H1 (cell line): ENCODE measurements around the gene NDUFS8. TPM values are rescaled to one million over a fixed set of nuclear protein-coding genes. Genes with fewer than 3 reads are reported as not detected.

Experiments
- CTCF ChIA-PET: fragments of 300-600 bp; sonication (Branson Sonifier 250); formaldehyde crosslinking; loops from one replicate; lab custom pipeline; 2021; ENCODE audit not compliant: partially characterized antibody; lab: Charles Lee
- POLR2A ChIA-PET: fragments of 300-600 bp; sonication (Branson Sonifier 250); formaldehyde crosslinking; loops from one replicate; lab custom pipeline; 2021; ENCODE audit warnings: inconsistent platforms; ENCODE audit not compliant: partially characterized antibody; lab: Charles Lee
- DNase-seq, 2 experiments: peaks; one replicate each; pipeline versions ENCODE4 v3.0.0 to v3.0.0-alpha.2; 2010 to 2022; ENCODE audit warnings: low spot score in 2 of 2, low read depth in 1 of 2, mixed read lengths in 1 of 2
- FAIRE-seq: peaks from 2 replicates; lab custom pipeline; 2011; peaks lifted over from hg19 to GRCh38; lab: Jason Lieb, UNC
- H2AFZ ChIP-seq: 2 replicates; pipeline ENCODE4 v1.8.1; 2012; ENCODE audit warnings: low read length, inconsistent platforms
- H2AK5ac ChIP-seq: 2 replicates; pipeline ENCODE4 v1.6.1; 2013; ENCODE audit warnings: low read depth, low read length
- H2BK120ac ChIP-seq: replicated peaks from 2 replicates; pipeline ENCODE3; 2013; ENCODE audit warnings: low read depth, low read length, inconsistent platforms
- H2BK12ac ChIP-seq: 2 replicates; pipeline ENCODE4 v1.6.1; 2013; ENCODE audit warnings: low read depth, low read length
- H2BK15ac ChIP-seq: 2 replicates; pipeline ENCODE4 v1.6.1; 2013; ENCODE audit warnings: low read length
- H2BK20ac ChIP-seq: 2 replicates; pipeline ENCODE4 v1.6.1; 2013; ENCODE audit warnings: low read length
- H2BK5ac ChIP-seq: 2 replicates; pipeline ENCODE4 v1.6.1; 2013; ENCODE audit warnings: low read depth, low read length
- H3K14ac ChIP-seq: 2 replicates; pipeline ENCODE4 v1.6.1; 2013; ENCODE audit warnings: inconsistent platforms; ENCODE audit not compliant: insufficient read length
- H3K18ac ChIP-seq: 2 replicates; pipeline ENCODE4 v1.6.1; 2013; ENCODE audit warnings: low read length; ENCODE audit errors: extremely low read depth
- H3K23ac ChIP-seq: 2 replicates; pipeline ENCODE4 v1.6.1; 2013; ENCODE audit warnings: inconsistent platforms; ENCODE audit not compliant: insufficient read length
- H3K23me2 ChIP-seq: 2 replicates; pipeline ENCODE4 v1.6.1; 2013; ENCODE audit warnings: low read depth, low read length
- H3K27ac ChIP-seq: 2 replicates; pipeline ENCODE4 v1.6.1; 2011; ENCODE audit warnings: low read depth, low read length, inconsistent platforms
- H3K27me3 ChIP-seq, 4 experiments: replicated peaks in 1 of 4; 1 replicate in 1 of 4; 2 replicates in 3 of 4; pipeline versions ENCODE4 v1.6.1 to v1.8.1; 2011 to 2013; ENCODE audit warnings: low read length in 3 of 4, mild to moderate bottlenecking in 3 of 4, inconsistent platforms in 2 of 4, mixed read lengths in 2 of 4, moderate library complexity in 1 of 4; ENCODE audit not compliant: control insufficient read depth in 3 of 4, insufficient read depth in 3 of 4; ENCODE audit errors: extremely low read depth in 1 of 4
- H3K36me3 ChIP-seq, 4 experiments: 2 replicates each; pipeline versions ENCODE4 v1.6.1 to v1.8.1; 2011 to 2013; ENCODE audit warnings: mild to moderate bottlenecking in 4 of 4, low read length in 3 of 4, moderate library complexity in 2 of 4, control low read depth in 1 of 4, inconsistent platforms in 1 of 4; ENCODE audit not compliant: insufficient read depth in 4 of 4, control insufficient read depth in 2 of 4
- H3K4ac ChIP-seq: replicated peaks from 2 replicates; pipeline ENCODE3; 2013; ENCODE audit warnings: low read length, low read depth, mixed read lengths, inconsistent platforms; ENCODE audit not compliant: insufficient read length
- H3K4me1 ChIP-seq, 4 experiments: replicated peaks in 1 of 4; 1 replicate in 1 of 4; 2 replicates in 3 of 4; pipeline versions ENCODE4 v1.6.1 to v1.8.1; 2011 to 2013; ENCODE audit warnings: low read length in 3 of 4, inconsistent platforms in 2 of 4, mixed read lengths in 1 of 4; ENCODE audit not compliant: insufficient read depth in 4 of 4, control insufficient read depth in 3 of 4
- H3K4me2 ChIP-seq, 2 experiments: 2 replicates each; pipeline versions ENCODE4 v1.6.1 to v1.8.1; 2011 to 2013; ENCODE audit warnings: low read depth in 2 of 2, low read length in 2 of 2, control low read depth in 1 of 2, inconsistent platforms in 1 of 2, mild to moderate bottlenecking in 1 of 2; ENCODE audit not compliant: insufficient read depth in 1 of 2
- H3K4me3 ChIP-seq, 4 experiments: fragments of 200-600, 300-600 bp in 1 of 4; sonication (generic), shearing (Covaris generic), sonication (Bioruptor Twin) in 1 of 4; 2 replicates each; pipeline versions ENCODE4 v1.5.1 to v1.8.1; 2011 to 2016; ENCODE audit warnings: low read length in 4 of 4, low read depth in 3 of 4, control low read depth in 2 of 4, inconsistent platforms in 2 of 4, mild to moderate bottlenecking in 2 of 4, mixed read lengths in 1 of 4, moderate library complexity in 1 of 4; ENCODE audit not compliant: insufficient read depth in 2 of 4; ENCODE audit errors: extremely low read depth in 1 of 4
- H3K56ac ChIP-seq: replicated peaks from 2 replicates; pipeline ENCODE3; 2013; ENCODE audit warnings: low read depth, mild to moderate bottlenecking, mixed read lengths, low read length, inconsistent platforms; ENCODE audit not compliant: insufficient read length
- H3K79me1 ChIP-seq: 2 replicates; pipeline ENCODE4 v1.6.1; 2013; ENCODE audit warnings: low read depth, low read length, control low read depth
- H3K79me2 ChIP-seq, 2 experiments: 2 replicates each; pipeline versions ENCODE4 v1.6.1 to v1.8.1; 2012 to 2013; ENCODE audit warnings: low read length in 2 of 2, mild to moderate bottlenecking in 2 of 2, inconsistent platforms in 1 of 2; ENCODE audit not compliant: insufficient read depth in 2 of 2, control insufficient read depth in 1 of 2
- H3K9ac ChIP-seq, 4 experiments: replicated peaks in 1 of 4; 1 replicate in 1 of 4; 2 replicates in 3 of 4; pipeline versions ENCODE4 v1.6.1 to v1.8.1; 2011 to 2013; ENCODE audit warnings: low read depth in 3 of 4, low read length in 3 of 4, control low read depth in 2 of 4, mild to moderate bottlenecking in 2 of 4, moderate library complexity in 2 of 4, inconsistent platforms in 1 of 4; ENCODE audit errors: extremely low read depth in 1 of 4
- H3K9me3 ChIP-seq, 2 experiments: 2 replicates each; pipeline versions ENCODE4 v1.6.1 to v1.8.1; 2012 to 2013; ENCODE audit warnings: mild to moderate bottlenecking in 2 of 2, moderate library complexity in 2 of 2, control low read depth in 1 of 2, inconsistent platforms in 1 of 2, low read depth in 1 of 2, low read length in 1 of 2, mixed read lengths in 1 of 2; ENCODE audit not compliant: insufficient read depth in 2 of 2
- H4K20me1 ChIP-seq, 2 experiments: replicated peaks in 1 of 2; 2 replicates each; pipeline versions ENCODE3 to v1.8.1; 2011 to 2013; ENCODE audit warnings: inconsistent platforms in 2 of 2, low read length in 2 of 2, mild to moderate bottlenecking in 1 of 2; ENCODE audit not compliant: insufficient read depth in 2 of 2, control insufficient read depth in 1 of 2
- H4K5ac ChIP-seq: 2 replicates; pipeline ENCODE4 v1.6.1; 2013; ENCODE audit warnings: low read length, low read depth, mixed read lengths, inconsistent platforms; ENCODE audit not compliant: insufficient read length
- H4K8ac ChIP-seq: 2 replicates; pipeline ENCODE4 v1.8.0; 2013; ENCODE audit warnings: mild to moderate bottlenecking, moderate library complexity, low read length, inconsistent platforms; ENCODE audit not compliant: insufficient read depth; ENCODE audit errors: extremely low read depth
- H4K91ac ChIP-seq: replicated peaks from 2 replicates; pipeline ENCODE3; 2013; ENCODE audit warnings: low read length, mixed read lengths, inconsistent platforms; ENCODE audit not compliant: insufficient read length
- BACH1 ChIP-seq: IDR thresholded peaks from 2 replicates; pipeline ENCODE4 v1.6.1; 2012; ENCODE audit warnings: low read length, improper control_type of control experiment
- CREB1 ChIP-seq: IDR thresholded peaks from 2 replicates; pipeline ENCODE4 v1.6.1; 2012; ENCODE audit warnings: inconsistent platforms
- HDAC2 ChIP-seq, 2 experiments: fragments of 300-600 bp in 1 of 2; sonication (generic) in 1 of 2; IDR thresholded peaks; 2 replicates each; pipeline ENCODE4 v1.6.1; 2011 to 2012; ENCODE audit warnings: low read depth in 2 of 2, low read length in 2 of 2, mild to moderate bottlenecking in 2 of 2, moderate library complexity in 2 of 2, borderline replicate concordance in 1 of 2, inconsistent platforms in 1 of 2
- KDM4A ChIP-seq: IDR thresholded peaks from one replicate; pipeline ENCODE4 v1.7.1; 2012; ENCODE audit warnings: low read depth, mild to moderate bottlenecking, moderate library complexity, low read length, inconsistent platforms; ENCODE audit not compliant: severe bottlenecking
- NANOG ChIP-seq: IDR thresholded peaks from 2 replicates; pipeline ENCODE4 v1.6.1; 2011; ENCODE audit warnings: low read length, low read depth, mild to moderate bottlenecking, inconsistent platforms; ENCODE audit not compliant: insufficient read depth, poor library complexity, severe bottlenecking
- POU5F1 ChIP-seq: IDR thresholded peaks from 2 replicates; pipeline ENCODE4 v1.6.1; 2011; ENCODE audit warnings: low read depth, mild to moderate bottlenecking, low read length, moderate library complexity
- SIX5 ChIP-seq: IDR thresholded peaks from 2 replicates; pipeline ENCODE4 v1.6.1; 2011; ENCODE audit warnings: mild to moderate bottlenecking, low read depth, low read length
- WGBS, 2 experiments: shearing (Covaris generic) in 1 of 2; methylation state at CpG; one replicate each; pipeline versions ENCODE4 v1.1.6 to v1.1.7; 2013 to 2015; ENCODE audit warnings: low lambda C conversion rate in 2 of 2, mixed read lengths in 2 of 2, inconsistent platforms in 1 of 2, low coverage in 1 of 2, missing lambda C conversion rate in 1 of 2; ENCODE audit not compliant: insufficient replicate concordance in 2 of 2, insufficient coverage in 1 of 2, insufficient read length in 1 of 2; ENCODE audit errors: extremely low coverage in 1 of 2, missing lambda C conversion rate in 1 of 2; 5-methylcytosine and 5-hydroxymethylcytosine counted together
- polyA plus RNA-seq, 7 experiments: library from polyadenylated mRNA; depleted of rRNA in 3 of 7; stranded (reverse) in 5 of 7; unstranded in 2 of 7; fragments of >200 nt in 5 of 7; fragments of 200-250 nt in 2 of 7; gene quantifications; 1 replicate in 5 of 7; 2 replicates in 1 of 7; 4 replicates in 1 of 7; pipeline versions ENCODE4 v1.2.1 to v1.2.3, GENCODE V29; 2011 to 2013; ENCODE audit warnings: missing spikeins in 2 of 7, mixed read lengths in 2 of 7
- total RNA-seq: library from RNA; stranded (reverse); fragmentation: NEBNext Ultra II Directional; extraction: Animal tissue kit (Norgen Biotek cat#: 25700); gene quantifications from 2 replicates; pipeline ENCODE4 v1.2.1, GENCODE V29; 2021
- TF ChIP-seq, protein P1 (sequence below), 3 experiments: IDR thresholded peaks; 1 replicate in 2 of 3; 2 replicates in 1 of 3; pipeline versions ENCODE4 v1.5.1 to v1.6.1; 2011; ENCODE audit warnings: low read length in 3 of 3, mild to moderate bottlenecking in 3 of 3, inconsistent platforms in 2 of 3, low read depth in 1 of 3, moderate library complexity in 1 of 3; ENCODE audit not compliant: insufficient read depth in 1 of 3; ENCODE audit errors: control extremely low read depth in 1 of 3

The NDUFS8 gene
- total and polyA plus RNA-seq, 2 of the 8 experiments (the other 6 are each of a cell fraction or from before 2014, with no cell fraction given): 182 to 291 TPM

DNA sequence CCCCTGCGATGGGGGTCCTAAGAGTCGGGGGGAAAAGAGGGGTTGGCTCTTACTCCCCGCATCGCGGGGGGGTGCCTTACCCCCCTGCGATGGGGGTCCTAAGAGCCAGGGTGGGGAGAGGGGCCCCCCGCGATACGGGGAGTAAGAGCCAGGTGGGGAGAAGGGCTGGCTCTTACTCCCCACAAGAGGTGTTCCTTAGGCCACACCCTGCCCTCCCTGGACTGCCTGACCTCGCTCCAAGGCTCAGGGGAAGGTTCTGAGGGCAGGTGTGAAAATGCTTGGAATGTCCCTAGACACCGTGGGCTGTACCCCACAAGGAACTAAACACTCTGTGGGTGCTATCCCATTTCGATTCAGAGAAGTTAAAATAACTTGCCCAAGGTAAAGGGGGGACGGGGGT, 34.4 kb upstream of the NDUFS8 start:
- H2BK5ac ChIP-seq: no peak overlapping the region
- WGBS, 2 experiments: 88% methylated on average over 8 of the region's 13 CpGs; no CpG with 5 or more reads in 1 of the 2 experiments
- peaks cover 0 to 9% (median 8%) of the 10 kb centered on the region in 4 experiments; a peak in 5 of 7 replicates for H3K4me1 ChIP-seq
- H2AK5ac ChIP-seq: no peak overlapping the region
- no peaks in the 10 kb centered on the region for H3K9me3 ChIP-seq
- peaks cover 2% of the 10 kb centered on the region; the same call in 1 of the 2 replicates for H3K23me2 ChIP-seq
- no peak overlapping the region for H3K18ac ChIP-seq
- no peak overlapping the region for H3K27ac ChIP-seq
- H3K56ac ChIP-seq: no peak overlapping the region
- no peaks in the 10 kb centered on the region for H3K36me3 ChIP-seq
- no peaks in the 10 kb centered on the region for H3K79me1 ChIP-seq
- H2BK20ac ChIP-seq: no peak overlapping the region
- CTCF ChIA-PET: interaction anchor here (3.9 kb wide), 1 partner anchor 13 kb away, joined by 20 read pairs; the partner anchor contains the start of gene ALDH3B1
- H4K8ac ChIP-seq: no peak overlapping the region; the same call in 1 of the 2 replicates
- no peak overlapping the region for H2BK12ac ChIP-seq
- H4K5ac ChIP-seq: no peak overlapping the region
- no peaks in the 10 kb centered on the region for H3K79me2 ChIP-seq
- no peak overlapping the region for H3K14ac ChIP-seq
- H4K20me1 ChIP-seq: no peaks in the 10 kb centered on the region
- H4K91ac ChIP-seq: no peak overlapping the region
- H3K4me2 ChIP-seq: peak overlapping the region in 1 of 2 experiments; percentile 76; a peak in 1 of 4 replicates
- peak overlapping the region in 1 of 4 experiments; percentile 65; a peak in 1 of 8 replicates for H3K4me3 ChIP-seq
- no peak overlapping the region for H2BK15ac ChIP-seq
- no peak overlapping the region for H2AFZ ChIP-seq
- H3K23ac ChIP-seq: no peak overlapping the region
- H3K27me3 ChIP-seq: no peaks in the 10 kb centered on the region
- H3K9ac ChIP-seq: no peak overlapping the region
- DNase-seq (no peak), FAIRE-seq (no peak)
- no peak overlapping the region for H2BK120ac ChIP-seq
- no peak for TF ChIP-seq BACH1
- TF ChIP-seq KDM4A: no peak
- TF ChIP-seq HDAC2 (IDR thresholded peaks at IDR 0.05; ENCODE audit: borderline replicate concordance in 1 of 2, low read depth in 2 of 2, low read length in 2 of 2): no peak
- no peak for TF ChIP-seq CREB1
- no peak for TF ChIP-seq SIX5
- TF ChIP-seq, protein P1, sequence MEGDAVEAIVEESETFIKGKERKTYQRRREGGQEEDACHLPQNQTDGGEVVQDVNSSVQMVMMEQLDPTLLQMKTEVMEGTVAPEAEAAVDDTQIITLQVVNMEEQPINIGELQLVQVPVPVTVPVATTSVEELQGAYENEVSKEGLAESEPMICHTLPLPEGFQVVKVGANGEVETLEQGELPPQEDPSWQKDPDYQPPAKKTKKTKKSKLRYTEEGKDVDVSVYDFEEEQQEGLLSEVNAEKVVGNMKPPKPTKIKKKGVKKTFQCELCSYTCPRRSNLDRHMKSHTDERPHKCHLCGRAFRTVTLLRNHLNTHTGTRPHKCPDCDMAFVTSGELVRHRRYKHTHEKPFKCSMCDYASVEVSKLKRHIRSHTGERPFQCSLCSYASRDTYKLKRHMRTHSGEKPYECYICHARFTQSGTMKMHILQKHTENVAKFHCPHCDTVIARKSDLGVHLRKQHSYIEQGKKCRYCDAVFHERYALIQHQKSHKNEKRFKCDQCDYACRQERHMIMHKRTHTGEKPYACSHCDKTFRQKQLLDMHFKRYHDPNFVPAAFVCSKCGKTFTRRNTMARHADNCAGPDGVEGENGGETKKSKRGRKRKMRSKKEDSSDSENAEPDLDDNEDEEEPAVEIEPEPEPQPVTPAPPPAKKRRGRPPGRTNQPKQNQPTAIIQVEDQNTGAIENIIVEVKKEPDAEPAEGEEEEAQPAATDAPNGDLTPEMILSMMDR (IDR thresholded peaks at IDR 0.05; ENCODE audit: control extremely low read depth in 1 of 3, insufficient read depth in 1 of 3, low read depth in 1 of 3, low read length in 3 of 3): no peak
- TF ChIP-seq NANOG: no peak
- no peak for TF ChIP-seq POU5F1
- POLR2A ChIA-PET: no interaction called here
- no peak overlapping the region for H3K4ac ChIP-seq
